Measurements from ENCODE around the gene DPP7.

DPP7 gene

GRCh38 chr9:137150617-137151457, 36.3 kb upstream of the DPP7 start:
- TF ChIP-seq CTCF (IDR thresholded peaks at IDR 0.05; ENCODE audit: control insufficient read depth, extremely low read depth, insufficient read depth): no peak
- DNase-seq (ENCODE audit: low read depth): peak; percentile 70
- H3K4me3 ChIP-seq (ENCODE audit: low read depth, low read length): no peak overlapping the region

- TF ChIP-seq CTCF (IDR thresholded peaks at IDR 0.05; ENCODE audit: control insufficient read depth, extremely low read depth, insufficient read depth): no peak
- H3K4me3 ChIP-seq (ENCODE audit: low read depth, low read length): peak overlapping the region; percentile 4
- peak; percentile 79 for DNase-seq (ENCODE audit: low read depth)
These were observed 35.5 kb upstream of the DPP7 start for GRCh38 chr9:137149942-137150616.

GRCh38 chr9:137149363-137149762, 34.8 kb upstream of the DPP7 start:
- no peak for TF ChIP-seq CTCF (IDR thresholded peaks at IDR 0.05; ENCODE audit: control insufficient read depth, extremely low read depth, insufficient read depth)
- DNase-seq (ENCODE audit: low read depth): no peak
- peak overlapping the region; percentile 4 for H3K4me3 ChIP-seq (ENCODE audit: low read depth, low read length)

- no peak for TF ChIP-seq CTCF (IDR thresholded peaks at IDR 0.05; ENCODE audit: control insufficient read depth, extremely low read depth, insufficient read depth)
- H3K4me3 ChIP-seq (ENCODE audit: low read depth, low read length): no peak overlapping the region
- DNase-seq (ENCODE audit: low read depth): no peak
These were observed 34.1 kb upstream of the DPP7 start for GRCh38 chr9:137148661-137149060.

GRCh38 chr9:137148242-137148641, 33.7 kb upstream of the DPP7 start:
- no peak for DNase-seq (ENCODE audit: low read depth)
- no peak for TF ChIP-seq CTCF (IDR thresholded peaks at IDR 0.05; ENCODE audit: control insufficient read depth, extremely low read depth, insufficient read depth)
- H3K4me3 ChIP-seq (ENCODE audit: low read depth, low read length): no peak overlapping the region

GRCh38 chr9:137147793-137148160, 33.2 kb upstream of the DPP7 start:
- TF ChIP-seq CTCF (IDR thresholded peaks at IDR 0.05; ENCODE audit: control insufficient read depth, extremely low read depth, insufficient read depth): no peak
- H3K4me3 ChIP-seq (ENCODE audit: low read depth, low read length): no peak overlapping the region
- no peak for DNase-seq (ENCODE audit: low read depth)
